ENCODE data around the gene MAP2K6. TPM values are rescaled to one million over a fixed set of nuclear protein-coding genes. Genes with fewer than 3 reads are reported as not detected.

MAP2K6 gene
- total and polyA plus RNA-seq, 10 donors, result 3.4 to 36.3 (median 10.2) TPM

DNA sequence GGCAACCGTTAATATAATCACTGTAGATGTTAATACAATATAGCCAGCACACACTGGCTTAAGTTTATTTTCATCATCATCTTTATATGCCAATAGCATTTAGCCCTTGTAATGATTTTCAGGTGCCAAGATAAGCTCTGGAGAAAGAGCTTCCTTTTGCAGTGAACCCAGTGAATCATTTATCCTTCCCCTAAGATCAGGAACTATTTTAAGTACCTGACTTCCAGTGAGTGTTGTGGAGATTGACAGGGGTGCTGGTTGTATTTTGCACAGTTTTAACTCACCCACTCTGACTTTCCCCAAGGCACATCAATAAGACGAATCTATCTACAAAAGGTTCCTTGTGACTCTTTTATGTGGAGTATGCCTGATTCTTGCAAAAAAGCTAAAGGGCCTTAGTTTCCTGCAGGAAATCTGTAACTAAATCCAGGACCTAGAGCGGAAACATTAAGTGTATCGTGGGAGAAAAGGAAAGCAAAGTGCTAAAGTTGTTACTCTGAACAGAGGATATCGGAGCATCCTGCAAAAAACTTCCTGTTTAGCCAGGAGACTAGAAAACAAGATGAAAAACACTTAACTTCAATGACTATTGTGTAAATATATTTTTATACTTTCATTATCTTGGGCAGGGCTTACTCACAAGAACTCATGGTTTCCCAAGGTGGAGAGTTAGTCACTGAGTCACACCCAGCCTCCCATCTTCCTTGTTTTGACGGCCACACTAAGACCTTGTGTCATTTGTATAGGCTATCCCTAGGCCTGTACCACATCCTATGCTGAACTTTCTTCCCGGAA is 183.6 kb downstream of the MAP2K6 start:
- H3K27ac ChIP-seq, result peak overlapping the region in 5 of 8 donors; percentile 8 to 42 (median 29)
- H3K9me3 ChIP-seq, result no peaks in the 10 kb centered on the region
- peaks cover 0 to 8% (median 0%) of the 10 kb centered on the region in 6 donors for H3K4me1 ChIP-seq
- intact Hi-C loops (cut with DNase I; ENCODE audit: low total_unique reads), result no loop called here
- no peak for DNase-seq
- H3K36me3 ChIP-seq, result no peaks in the 10 kb centered on the region
- TF ChIP-seq, protein P1, sequence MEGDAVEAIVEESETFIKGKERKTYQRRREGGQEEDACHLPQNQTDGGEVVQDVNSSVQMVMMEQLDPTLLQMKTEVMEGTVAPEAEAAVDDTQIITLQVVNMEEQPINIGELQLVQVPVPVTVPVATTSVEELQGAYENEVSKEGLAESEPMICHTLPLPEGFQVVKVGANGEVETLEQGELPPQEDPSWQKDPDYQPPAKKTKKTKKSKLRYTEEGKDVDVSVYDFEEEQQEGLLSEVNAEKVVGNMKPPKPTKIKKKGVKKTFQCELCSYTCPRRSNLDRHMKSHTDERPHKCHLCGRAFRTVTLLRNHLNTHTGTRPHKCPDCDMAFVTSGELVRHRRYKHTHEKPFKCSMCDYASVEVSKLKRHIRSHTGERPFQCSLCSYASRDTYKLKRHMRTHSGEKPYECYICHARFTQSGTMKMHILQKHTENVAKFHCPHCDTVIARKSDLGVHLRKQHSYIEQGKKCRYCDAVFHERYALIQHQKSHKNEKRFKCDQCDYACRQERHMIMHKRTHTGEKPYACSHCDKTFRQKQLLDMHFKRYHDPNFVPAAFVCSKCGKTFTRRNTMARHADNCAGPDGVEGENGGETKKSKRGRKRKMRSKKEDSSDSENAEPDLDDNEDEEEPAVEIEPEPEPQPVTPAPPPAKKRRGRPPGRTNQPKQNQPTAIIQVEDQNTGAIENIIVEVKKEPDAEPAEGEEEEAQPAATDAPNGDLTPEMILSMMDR (IDR thresholded peaks at IDR 0.05 in 8 of 11, conservative IDR thresholded peaks at IDR 0.05 in 3 of 11), result no peak
- TF ChIP-seq POLR2AphosphoS5 (IDR thresholded peaks at IDR 0.05) (no peak), POLR2A (IDR thresholded peaks at IDR 0.05) (no peak)
- H3K4me3 ChIP-seq, result no peak overlapping the region
- no peaks in the 10 kb centered on the region for H3K27me3 ChIP-seq (replicated peaks in 1 of 7)
- WGBS, 5 donors, result 69 to 85% (median 77%) methylated on average over 7 of the region's 7 CpGs

DNA sequence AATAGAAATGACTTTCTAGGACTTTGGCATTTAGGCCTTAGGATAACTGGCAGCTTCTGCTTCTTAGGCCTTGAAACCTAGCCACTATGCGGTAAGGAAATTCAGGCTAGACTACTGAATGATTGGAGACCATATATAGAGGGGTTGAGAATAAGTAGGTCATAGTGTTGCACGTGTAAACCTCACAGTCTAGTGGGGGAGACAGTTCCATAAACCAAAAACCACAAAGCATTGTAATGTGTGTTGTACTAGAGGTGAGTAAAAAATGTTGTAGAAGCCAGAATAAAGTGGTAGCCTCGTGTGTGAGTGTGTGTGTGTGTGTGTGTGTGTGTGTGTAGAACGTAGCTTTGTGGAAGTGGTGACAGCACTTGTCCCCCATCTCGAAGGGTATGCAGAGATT is 188.5 kb downstream of the MAP2K6 start:
- DNase-seq, result no peak
- Histone ChIP-seq H3K4me1 (peaks cover 0 to 21% (median 12%) of the 10 kb centered on the region in 6 donors), H3K27ac (no peak overlapping the region), H3K4me3 (no peak overlapping the region), H3K27me3 (replicated peaks in 1 of 7) (no peaks in the 10 kb centered on the region), H3K9me3 (no peaks in the 10 kb centered on the region), H3K36me3 (no peaks in the 10 kb centered on the region)
- intact Hi-C loops (cut with DNase I; ENCODE audit: low total_unique reads), result loop anchor here (10.0 kb wide), 1 partner anchor 542 kb away; no protein-coding TSS in a partner anchor
- TF ChIP-seq, protein P1 (IDR thresholded peaks at IDR 0.05 in 8 of 11, conservative IDR thresholded peaks at IDR 0.05 in 3 of 11), result no peak
- 53 to 78% (median 61%) methylated on average over 5 of the region's 5 CpGs for WGBS, 5 donors

Other genes starting within 250 kb of the MAP2K6 start
- 1 to 10 TPM; 1.5 to 4.9 (median 2.1) TPM for gene ABCA10, start 185.9 kb upstream of the MAP2K6 start, total RNA-seq
- 1 to 10 TPM; 2.4 to 4.1 (median 2.5) TPM for gene ABCA10, start 185.9 kb upstream of the MAP2K6 start, polyA plus RNA-seq
- gene ABCA5, start 87.6 kb upstream of the MAP2K6 start, total RNA-seq, result 10 to 100 TPM; 22.1 to 43.8 (median 26.1) TPM
- 10 to 100 TPM in 2 of 3 donors, 1 to 10 TPM in 1; 9.5 to 16.3 (median 10.9) TPM for gene ABCA5, start 87.6 kb upstream of the MAP2K6 start, polyA plus RNA-seq

Measured in spleen (tissue), 11 donors.